Activated T-helper 2 cell treated with anti-CD3 and anti-CD28 coated beads, Interferon-gamma antibody, Interleukin-2, Interleukin-4, amounts not matched to agents 10 μg/mL and 5 μg/mL and 100 μg/mL, durations not matched to agents 14 hours and 24 hours and 36 hours (primary cell): ENCODE data around the gene EFHC2. TPM values are rescaled to one million over a fixed set of nuclear protein-coding genes. Genes with fewer than 3 reads are reported as not detected.

Source experiments
- DNase-seq: peaks from one replicate; pipeline ENCODE4 v3.0.0; 2021; ENCODE audit warnings: low spot score
- H3K27ac Mint-ChIP-seq: one replicate; pipeline ENCODE4 v1.8.0; 2021; ENCODE audit warnings: mixed read lengths
- H3K27me3 Mint-ChIP-seq: one replicate; pipeline ENCODE4 v1.8.0; 2021; ENCODE audit warnings: low read depth, mixed read lengths
- H3K36me3 Mint-ChIP-seq: one replicate; pipeline ENCODE4 v1.8.0; 2021; ENCODE audit warnings: low read depth, mixed read lengths
- H3K4me1 Mint-ChIP-seq: one replicate; pipeline ENCODE4 v1.8.0; 2021; ENCODE audit warnings: low read depth, mixed read lengths
- H3K4me3 Mint-ChIP-seq: one replicate; pipeline ENCODE4 v1.8.0; 2021; ENCODE audit warnings: low read depth, mild to moderate bottlenecking, moderate library complexity, mixed read lengths
- H3K9me3 Mint-ChIP-seq: one replicate; pipeline ENCODE4 v1.8.0; 2021; ENCODE audit warnings: mixed read lengths
- intact Hi-C: fragments of 100-400 bp; cut with micrococcal nuclease; formaldehyde crosslinking; loops from one replicate; pipeline ENCODE4 v1.15.1; 2023
- total RNA-seq: library from RNA; stranded (reverse); gene quantifications from 2 replicates; pipeline ENCODE4 v1.2.3, GENCODE V29; 2022

The EFHC2 gene
- total RNA-seq, 1 donor from 2014 or later: not detected

DNA sequence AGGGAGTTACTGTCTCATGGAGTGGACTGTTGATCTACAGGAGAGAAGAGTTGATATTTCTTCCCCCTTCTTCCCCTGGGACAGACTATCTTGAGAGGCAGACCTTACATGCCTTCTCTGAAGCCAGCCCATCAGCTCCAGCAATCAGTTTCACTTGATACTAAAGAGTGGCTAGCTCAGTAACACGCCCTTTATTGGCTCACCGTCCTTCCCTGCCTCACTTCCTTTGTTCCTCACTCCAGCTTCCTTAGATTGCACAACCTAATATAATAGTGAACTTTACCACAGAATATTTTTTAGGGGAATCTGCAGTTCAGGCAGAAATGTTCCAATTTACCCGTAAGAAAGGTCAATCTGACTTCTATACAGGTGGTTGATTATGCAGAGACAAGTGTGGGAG is 242.2 kb downstream of the EFHC2 start:
- intact Hi-C loops: no loop called here
- no peaks in the 10 kb centered on the region for H3K9me3 Mint-ChIP-seq
- no peak overlapping the region for H3K4me3 Mint-ChIP-seq
- H3K27me3 Mint-ChIP-seq: no peaks in the 10 kb centered on the region
- no peak overlapping the region for H3K27ac Mint-ChIP-seq
- H3K4me1 Mint-ChIP-seq: no peaks in the 10 kb centered on the region
- no peak for DNase-seq
- no peaks in the 10 kb centered on the region for H3K36me3 Mint-ChIP-seq

- Mint-ChIP-seq H3K27me3 (no peaks in the 10 kb centered on the region), H3K27ac (no peak overlapping the region), H3K36me3 (no peaks in the 10 kb centered on the region), H3K9me3 (no peaks in the 10 kb centered on the region), H3K4me3 (no peak overlapping the region), H3K4me1 (no peaks in the 10 kb centered on the region)
- intact Hi-C loops: no loop called here
- no peak for DNase-seq
Observed at GRCh38 chrX:44099366-44099765, 244.1 kb downstream of the EFHC2 start.

Other genes with a start within 250 kb of the EFHC2 start
- 9.0 and 10.9 TPM in 2 replicates for gene FUNDC1, start 199.2 kb upstream of the EFHC2 start, total RNA-seq